Measurements from ENCODE around the gene BMP2K.

DNA sequence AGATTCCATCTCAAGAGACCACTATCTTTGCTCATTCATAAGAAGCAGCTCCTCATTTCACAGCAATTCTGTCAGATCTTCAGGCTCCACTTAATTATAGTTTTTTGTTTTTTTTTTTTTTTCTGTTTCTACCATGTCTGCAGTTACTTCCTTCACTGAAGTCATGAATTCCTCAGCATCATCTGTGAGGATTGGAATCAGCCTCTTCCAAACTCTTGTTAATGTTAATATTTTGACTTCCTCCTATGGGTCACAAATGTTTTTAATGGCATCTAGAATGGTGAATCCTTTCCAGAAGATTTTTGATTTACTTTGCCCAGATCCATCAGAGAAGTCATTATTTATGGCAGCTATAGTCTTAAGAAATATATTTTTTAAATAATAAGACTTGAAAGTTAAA, 53.1 kb downstream of the BMP2K start:
- TF ChIP-seq, protein P1, sequence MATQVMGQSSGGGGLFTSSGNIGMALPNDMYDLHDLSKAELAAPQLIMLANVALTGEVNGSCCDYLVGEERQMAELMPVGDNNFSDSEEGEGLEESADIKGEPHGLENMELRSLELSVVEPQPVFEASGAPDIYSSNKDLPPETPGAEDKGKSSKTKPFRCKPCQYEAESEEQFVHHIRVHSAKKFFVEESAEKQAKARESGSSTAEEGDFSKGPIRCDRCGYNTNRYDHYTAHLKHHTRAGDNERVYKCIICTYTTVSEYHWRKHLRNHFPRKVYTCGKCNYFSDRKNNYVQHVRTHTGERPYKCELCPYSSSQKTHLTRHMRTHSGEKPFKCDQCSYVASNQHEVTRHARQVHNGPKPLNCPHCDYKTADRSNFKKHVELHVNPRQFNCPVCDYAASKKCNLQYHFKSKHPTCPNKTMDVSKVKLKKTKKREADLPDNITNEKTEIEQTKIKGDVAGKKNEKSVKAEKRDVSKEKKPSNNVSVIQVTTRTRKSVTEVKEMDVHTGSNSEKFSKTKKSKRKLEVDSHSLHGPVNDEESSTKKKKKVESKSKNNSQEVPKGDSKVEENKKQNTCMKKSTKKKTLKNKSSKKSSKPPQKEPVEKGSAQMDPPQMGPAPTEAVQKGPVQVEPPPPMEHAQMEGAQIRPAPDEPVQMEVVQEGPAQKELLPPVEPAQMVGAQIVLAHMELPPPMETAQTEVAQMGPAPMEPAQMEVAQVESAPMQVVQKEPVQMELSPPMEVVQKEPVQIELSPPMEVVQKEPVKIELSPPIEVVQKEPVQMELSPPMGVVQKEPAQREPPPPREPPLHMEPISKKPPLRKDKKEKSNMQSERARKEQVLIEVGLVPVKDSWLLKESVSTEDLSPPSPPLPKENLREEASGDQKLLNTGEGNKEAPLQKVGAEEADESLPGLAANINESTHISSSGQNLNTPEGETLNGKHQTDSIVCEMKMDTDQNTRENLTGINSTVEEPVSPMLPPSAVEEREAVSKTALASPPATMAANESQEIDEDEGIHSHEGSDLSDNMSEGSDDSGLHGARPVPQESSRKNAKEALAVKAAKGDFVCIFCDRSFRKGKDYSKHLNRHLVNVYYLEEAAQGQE (IDR thresholded peaks at IDR 0.05; ENCODE audit: unreplicated experiment), result no peak
- TF ChIP-seq, protein P2, sequence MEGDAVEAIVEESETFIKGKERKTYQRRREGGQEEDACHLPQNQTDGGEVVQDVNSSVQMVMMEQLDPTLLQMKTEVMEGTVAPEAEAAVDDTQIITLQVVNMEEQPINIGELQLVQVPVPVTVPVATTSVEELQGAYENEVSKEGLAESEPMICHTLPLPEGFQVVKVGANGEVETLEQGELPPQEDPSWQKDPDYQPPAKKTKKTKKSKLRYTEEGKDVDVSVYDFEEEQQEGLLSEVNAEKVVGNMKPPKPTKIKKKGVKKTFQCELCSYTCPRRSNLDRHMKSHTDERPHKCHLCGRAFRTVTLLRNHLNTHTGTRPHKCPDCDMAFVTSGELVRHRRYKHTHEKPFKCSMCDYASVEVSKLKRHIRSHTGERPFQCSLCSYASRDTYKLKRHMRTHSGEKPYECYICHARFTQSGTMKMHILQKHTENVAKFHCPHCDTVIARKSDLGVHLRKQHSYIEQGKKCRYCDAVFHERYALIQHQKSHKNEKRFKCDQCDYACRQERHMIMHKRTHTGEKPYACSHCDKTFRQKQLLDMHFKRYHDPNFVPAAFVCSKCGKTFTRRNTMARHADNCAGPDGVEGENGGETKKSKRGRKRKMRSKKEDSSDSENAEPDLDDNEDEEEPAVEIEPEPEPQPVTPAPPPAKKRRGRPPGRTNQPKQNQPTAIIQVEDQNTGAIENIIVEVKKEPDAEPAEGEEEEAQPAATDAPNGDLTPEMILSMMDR (conservative IDR thresholded peaks at IDR 0.05; ENCODE audit: low read depth in 2 of 2), result no peak
- TF ChIP-seq EZH2 (IDR thresholded peaks at IDR 0.05; ENCODE audit: low read depth, unreplicated experiment), result no peak
- TF ChIP-seq ZNF114 (CRISPR knock-in tag; IDR thresholded peaks at IDR 0.05), result no peak
- TF ChIP-seq EZH2phosphoT487 (IDR thresholded peaks at IDR 0.05; ENCODE audit: unreplicated experiment), result no peak
- no peak for TF ChIP-seq POLR2AphosphoS5 (IDR thresholded peaks at IDR 0.05; ENCODE audit: low read depth)
- no peak for TF ChIP-seq JUNB (IDR thresholded peaks at IDR 0.05; ENCODE audit: unreplicated experiment)
- TF ChIP-seq, protein P3, sequence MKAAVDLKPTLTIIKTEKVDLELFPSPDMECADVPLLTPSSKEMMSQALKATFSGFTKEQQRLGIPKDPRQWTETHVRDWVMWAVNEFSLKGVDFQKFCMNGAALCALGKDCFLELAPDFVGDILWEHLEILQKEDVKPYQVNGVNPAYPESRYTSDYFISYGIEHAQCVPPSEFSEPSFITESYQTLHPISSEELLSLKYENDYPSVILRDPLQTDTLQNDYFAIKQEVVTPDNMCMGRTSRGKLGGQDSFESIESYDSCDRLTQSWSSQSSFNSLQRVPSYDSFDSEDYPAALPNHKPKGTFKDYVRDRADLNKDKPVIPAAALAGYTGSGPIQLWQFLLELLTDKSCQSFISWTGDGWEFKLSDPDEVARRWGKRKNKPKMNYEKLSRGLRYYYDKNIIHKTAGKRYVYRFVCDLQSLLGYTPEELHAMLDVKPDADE (IDR thresholded peaks at IDR 0.05), result no peak

Data from GM23338 (cell line).